ENCODE measurements around the gene UTP3.
"Not testable (repeated sequence)": the region's sequence is repeated elsewhere in the genome, so short reads cannot be mapped to it uniquely, and the experiment has no call there.

Gene UTP3

GRCh38 chr4:70687392-70687791, 940 bp upstream of the UTP3 start:
- peak in 1 of 2 donors; percentile 2 for DNase-seq (ENCODE audit: low read depth in 2 of 2)

GRCh38 chr4:70688795-70689231, 481 bp downstream of the UTP3 start:
- DNase-seq (ENCODE audit: low read depth in 2 of 2) = peak in 1 of 2 donors; percentile 28

- DNase-seq (ENCODE audit: low read depth in 2 of 2) = no peak
Measured at GRCh38 chr4:70691661-70692060, 3.3 kb downstream of the UTP3 start.

- not testable (repeated sequence) for DNase-seq (ENCODE audit: low read depth in 2 of 2)
Measured at GRCh38 chr4:70694633-70695032, 6.3 kb downstream of the UTP3 start.

GRCh38 chr4:70698435-70698834, 10.1 kb downstream of the UTP3 start:
- not testable (repeated sequence) for DNase-seq (ENCODE audit: low read depth in 2 of 2)

- no peak for DNase-seq (ENCODE audit: low read depth in 2 of 2)
Measured at GRCh38 chr4:70700712-70701111, 12.4 kb downstream of the UTP3 start.

GRCh38 chr4:70701271-70701670, 12.9 kb downstream of the UTP3 start:
- no peak for DNase-seq (ENCODE audit: low read depth in 2 of 2)

GRCh38 chr4:70702592-70702991, 14.3 kb downstream of the UTP3 start:
- not testable (repeated sequence) for DNase-seq (ENCODE audit: low read depth in 2 of 2)

GRCh38 chr4:70703619-70704214, 15.4 kb downstream of the UTP3 start:
- DNase-seq (ENCODE audit: low read depth in 2 of 2) = no peak

GRCh38 chr4:70704215-70704930, 16.0 kb downstream of the UTP3 start:
- peak; percentile 32 to 48 for DNase-seq (ENCODE audit: low read depth in 2 of 2)

- DNase-seq (ENCODE audit: low read depth in 2 of 2) = no peak
Measured at GRCh38 chr4:70704931-70705182, 16.5 kb downstream of the UTP3 start.

GRCh38 chr4:70705183-70706043, 17.1 kb downstream of the UTP3 start:
- DNase-seq (ENCODE audit: low read depth in 2 of 2) = peak; percentile 54 to 65

GRCh38 chr4:70706044-70706461, 17.7 kb downstream of the UTP3 start:
- no peak for DNase-seq (ENCODE audit: low read depth in 2 of 2)

- DNase-seq (ENCODE audit: low read depth in 2 of 2) = no peak
Measured at GRCh38 chr4:70706516-70706915, 18.2 kb downstream of the UTP3 start.

GRCh38 chr4:70709611-70710205, 21.4 kb downstream of the UTP3 start:
- no peak for DNase-seq (ENCODE audit: low read depth in 2 of 2)

GRCh38 chr4:70711599-70711998, 23.3 kb downstream of the UTP3 start:
- DNase-seq (ENCODE audit: low read depth in 2 of 2) = no peak

- no peak for DNase-seq (ENCODE audit: low read depth in 2 of 2)
Measured at GRCh38 chr4:70712150-70712549, 23.8 kb downstream of the UTP3 start.

GRCh38 chr4:70712604-70713452, 24.5 kb downstream of the UTP3 start:
- no peak for DNase-seq (ENCODE audit: low read depth in 2 of 2)

GRCh38 chr4:70713453-70714078, 25.2 kb downstream of the UTP3 start:
- DNase-seq (ENCODE audit: low read depth in 2 of 2) = no peak

GRCh38 chr4:70714079-70714887, 26.0 kb downstream of the UTP3 start:
- DNase-seq (ENCODE audit: low read depth in 2 of 2) = no peak

Data from stimulated activated CD4-positive, alpha-beta T cell treated with anti-CD3 and anti-CD28 coated beads, Interleukin-4, amount 100 ng/mL, for 48 hours (primary cell).